ENCODE results near the gene AMZ1.

AMZ1 gene

GRCh38 chr7:2758673-2759616, 70.9 kb downstream of the AMZ1 start:
- Mint-ChIP-seq H3K4me1 (peaks cover 72% of the 10 kb centered on the region), H3K27ac (peak overlapping the region; percentile 89), H3K9me3 (peaks cover 22% of the 10 kb centered on the region), H3K27me3 (ENCODE audit: low read depth, poor library complexity) (peaks cover 2% of the 10 kb centered on the region), H3K36me3 (ENCODE audit: low read depth) (peaks cover 67% of the 10 kb centered on the region), H3K4me3 (no peak overlapping the region)
- DNase-seq: no peak
- TF ChIP-seq, protein P1, sequence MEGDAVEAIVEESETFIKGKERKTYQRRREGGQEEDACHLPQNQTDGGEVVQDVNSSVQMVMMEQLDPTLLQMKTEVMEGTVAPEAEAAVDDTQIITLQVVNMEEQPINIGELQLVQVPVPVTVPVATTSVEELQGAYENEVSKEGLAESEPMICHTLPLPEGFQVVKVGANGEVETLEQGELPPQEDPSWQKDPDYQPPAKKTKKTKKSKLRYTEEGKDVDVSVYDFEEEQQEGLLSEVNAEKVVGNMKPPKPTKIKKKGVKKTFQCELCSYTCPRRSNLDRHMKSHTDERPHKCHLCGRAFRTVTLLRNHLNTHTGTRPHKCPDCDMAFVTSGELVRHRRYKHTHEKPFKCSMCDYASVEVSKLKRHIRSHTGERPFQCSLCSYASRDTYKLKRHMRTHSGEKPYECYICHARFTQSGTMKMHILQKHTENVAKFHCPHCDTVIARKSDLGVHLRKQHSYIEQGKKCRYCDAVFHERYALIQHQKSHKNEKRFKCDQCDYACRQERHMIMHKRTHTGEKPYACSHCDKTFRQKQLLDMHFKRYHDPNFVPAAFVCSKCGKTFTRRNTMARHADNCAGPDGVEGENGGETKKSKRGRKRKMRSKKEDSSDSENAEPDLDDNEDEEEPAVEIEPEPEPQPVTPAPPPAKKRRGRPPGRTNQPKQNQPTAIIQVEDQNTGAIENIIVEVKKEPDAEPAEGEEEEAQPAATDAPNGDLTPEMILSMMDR (IDR thresholded peaks at IDR 0.05): no peak

DNA sequence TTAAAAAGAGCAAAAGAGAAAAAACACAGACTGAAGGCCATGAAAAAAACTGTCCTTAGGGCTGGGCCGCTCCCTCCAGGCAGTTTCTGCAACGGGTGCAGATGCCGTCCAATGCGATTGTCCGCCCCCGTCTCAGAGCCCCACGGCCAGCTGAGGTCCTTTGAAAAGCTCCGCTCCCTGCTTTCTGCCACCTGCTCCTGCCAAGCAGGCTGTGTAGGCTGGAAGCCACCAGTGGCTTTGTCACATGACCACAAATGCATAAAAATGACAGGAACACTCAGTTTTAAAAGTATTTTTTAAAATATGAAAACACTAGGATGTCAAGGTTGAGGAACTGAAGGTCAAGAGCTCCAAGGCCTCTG, 71.7 kb downstream of the AMZ1 start:
- H3K27me3 Mint-ChIP-seq (ENCODE audit: low read depth, poor library complexity): peaks cover 2% of the 10 kb centered on the region
- no peak for DNase-seq
- peaks cover 59% of the 10 kb centered on the region for H3K36me3 Mint-ChIP-seq (ENCODE audit: low read depth)
- TF ChIP-seq, protein P1 (IDR thresholded peaks at IDR 0.05): no peak
- H3K4me1 Mint-ChIP-seq: peaks cover 78% of the 10 kb centered on the region
- H3K27ac Mint-ChIP-seq: peak overlapping the region; percentile 55
- H3K4me3 Mint-ChIP-seq: no peak overlapping the region
- H3K9me3 Mint-ChIP-seq: peaks cover 16% of the 10 kb centered on the region

GRCh38 chr7:2760098-2760889, 72.3 kb downstream of the AMZ1 start:
- no peak for DNase-seq
- Mint-ChIP-seq H3K9me3 (peaks cover 10% of the 10 kb centered on the region), H3K4me1 (peaks cover 79% of the 10 kb centered on the region), H3K4me3 (no peak overlapping the region), H3K27me3 (ENCODE audit: low read depth, poor library complexity) (peaks cover 2% of the 10 kb centered on the region), H3K27ac (peak overlapping the region; percentile 90), H3K36me3 (ENCODE audit: low read depth) (peaks cover 54% of the 10 kb centered on the region)
- TF ChIP-seq, protein P1 (IDR thresholded peaks at IDR 0.05): peak; percentile 41

DNA sequence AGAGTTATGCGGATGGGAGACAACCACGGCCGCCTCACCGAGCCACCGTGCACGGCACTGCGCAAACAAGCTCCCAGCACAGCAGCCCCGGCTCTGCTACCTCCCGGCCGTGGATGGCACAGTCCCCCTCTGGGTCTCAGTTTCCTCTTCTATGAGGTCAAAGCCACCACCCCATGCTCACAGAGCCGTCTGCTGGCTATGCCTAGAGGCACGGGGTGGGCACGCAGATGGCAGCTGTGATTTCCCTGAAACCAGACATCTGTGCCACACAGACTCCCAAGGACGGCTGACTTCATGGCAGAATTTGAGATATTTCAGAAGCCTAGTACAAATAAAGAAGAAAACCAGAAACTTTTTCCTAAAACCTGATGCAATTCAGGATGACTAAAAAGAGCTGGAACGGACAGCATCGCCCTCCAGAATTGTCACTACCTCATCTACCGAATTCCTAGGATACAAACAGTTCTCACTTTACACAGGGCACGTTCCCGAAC, 73.2 kb downstream of the AMZ1 start:
- peaks cover 2% of the 10 kb centered on the region for H3K27me3 Mint-ChIP-seq (ENCODE audit: low read depth, poor library complexity)
- H3K4me1 Mint-ChIP-seq: peaks cover 84% of the 10 kb centered on the region
- TF ChIP-seq, protein P1 (IDR thresholded peaks at IDR 0.05): no peak
- peaks cover 49% of the 10 kb centered on the region for H3K36me3 Mint-ChIP-seq (ENCODE audit: low read depth)
- H3K27ac Mint-ChIP-seq: no peak overlapping the region
- no peak overlapping the region for H3K4me3 Mint-ChIP-seq
- no peak for DNase-seq
- peaks cover 1% of the 10 kb centered on the region for H3K9me3 Mint-ChIP-seq

DNA sequence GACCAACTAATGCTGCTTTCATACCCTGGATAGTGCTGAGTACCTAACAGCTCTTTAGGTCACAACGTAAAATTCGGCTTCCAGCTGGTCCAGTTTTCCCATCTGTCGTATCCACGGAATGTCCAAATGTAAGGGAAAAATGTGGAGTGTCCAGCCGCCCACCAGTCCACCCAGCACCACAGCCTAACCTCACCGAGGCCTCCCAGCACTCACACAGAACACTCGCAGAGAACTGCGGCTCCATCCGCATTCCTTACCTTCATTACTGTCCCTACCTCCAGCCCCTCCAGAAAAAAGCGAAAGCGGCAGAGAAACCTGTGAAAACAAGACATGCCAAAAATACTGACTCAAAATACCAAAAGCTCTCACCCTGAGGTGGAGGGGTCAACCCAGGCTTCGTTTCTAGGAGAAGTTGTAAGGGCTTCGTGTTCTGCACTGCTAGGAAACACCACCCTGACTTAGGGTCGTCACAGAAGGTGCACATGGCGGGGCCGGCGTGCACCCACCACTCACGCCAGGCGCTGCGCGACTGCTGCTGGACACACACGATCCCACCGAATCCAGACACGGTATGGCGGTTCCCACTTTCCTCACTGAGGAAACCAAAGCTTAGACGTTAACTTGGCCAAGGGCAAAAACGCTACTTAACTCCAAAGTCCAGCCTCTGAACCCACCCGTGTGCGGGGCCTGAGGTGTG, 73.9 kb downstream of the AMZ1 start:
- peaks cover 47% of the 10 kb centered on the region for H3K36me3 Mint-ChIP-seq (ENCODE audit: low read depth)
- H3K4me1 Mint-ChIP-seq: peaks cover 77% of the 10 kb centered on the region
- no peaks in the 10 kb centered on the region for H3K9me3 Mint-ChIP-seq
- peaks cover 2% of the 10 kb centered on the region for H3K27me3 Mint-ChIP-seq (ENCODE audit: low read depth, poor library complexity)
- TF ChIP-seq, protein P1 (IDR thresholded peaks at IDR 0.05): no peak
- H3K4me3 Mint-ChIP-seq: no peak overlapping the region
- peak overlapping the region; percentile 96 for H3K27ac Mint-ChIP-seq
- no peak for DNase-seq

All from nephron progenitor cell (in vitro differentiated cells).